Mesodermal cell (in vitro differentiated cells): ENCODE measurements around the gene FIBCD1.

ENCODE experiments used
- H3K27ac ChIP-seq: 2 replicates; pipeline ENCODE4 v1.7.0; 2013; ENCODE audit warnings: mild to moderate bottlenecking, low read depth, low read length, moderate library complexity; ENCODE audit not compliant: severe bottlenecking
- H3K36me3 ChIP-seq: 2 replicates; pipeline ENCODE4 v1.7.1; 2013; ENCODE audit warnings: mild to moderate bottlenecking, low read length, moderate library complexity; ENCODE audit not compliant: control insufficient read depth, insufficient read depth
- H3K4me1 ChIP-seq: one replicate; pipeline ENCODE4 v1.7.1; 2013; ENCODE audit warnings: mild to moderate bottlenecking, low read length; ENCODE audit not compliant: insufficient read depth, control insufficient read depth, poor library complexity, severe bottlenecking
- H3K4me3 ChIP-seq: 2 replicates; pipeline ENCODE4 v1.7.0; 2013; ENCODE audit warnings: low read length, control low read depth, mild to moderate bottlenecking; ENCODE audit not compliant: insufficient read depth, poor library complexity, severe bottlenecking; ENCODE audit errors: extremely low read depth
- H3K9me3 ChIP-seq: 2 replicates; pipeline ENCODE4 v1.7.1; 2013; ENCODE audit warnings: mild to moderate bottlenecking, low read length, moderate library complexity; ENCODE audit not compliant: control insufficient read depth
- WGBS, 2 experiments: methylation state at CpG; one replicate each; pipeline ENCODE4 v1.1.5; 2013; ENCODE audit warnings: missing lambda C conversion rate in 2 of 2; ENCODE audit not compliant: insufficient coverage in 2 of 2; 5-methylcytosine and 5-hydroxymethylcytosine counted together

Gene FIBCD1

DNA sequence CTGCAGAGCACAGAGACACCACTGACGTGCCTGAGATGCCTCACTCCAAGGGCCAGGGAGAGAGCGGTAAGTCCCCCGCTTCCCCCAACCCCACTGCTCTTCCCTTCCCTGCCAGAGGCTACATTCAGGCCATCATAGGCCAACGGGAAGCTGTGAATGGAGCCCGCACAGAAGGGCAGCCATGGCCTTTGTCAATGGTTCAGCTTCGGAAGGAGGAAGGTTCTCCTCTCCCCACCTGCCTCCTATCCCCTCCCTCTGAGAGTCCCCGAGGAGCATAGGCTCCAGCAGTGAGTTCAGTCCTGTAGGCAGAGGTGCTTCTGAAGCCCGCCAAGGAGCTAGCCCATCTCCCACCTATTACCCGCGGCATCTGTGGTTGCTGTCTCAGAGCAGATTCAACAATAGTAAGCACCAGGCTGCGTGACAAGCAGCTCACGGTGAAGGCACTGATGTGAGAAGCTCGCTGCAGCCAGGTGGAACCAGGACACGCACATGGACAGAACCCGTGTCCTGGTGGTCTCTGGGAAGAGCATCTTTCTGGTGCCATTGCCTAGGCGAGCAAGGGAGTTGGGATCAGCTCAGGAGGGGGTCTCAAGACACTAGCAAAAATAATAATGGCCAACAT is 58.3 kb downstream of the FIBCD1 start:
- H3K27ac ChIP-seq: no peak overlapping the region
- peaks cover 96% of the 10 kb centered on the region for H3K36me3 ChIP-seq
- H3K4me1 ChIP-seq: peaks cover under 1% of the 10 kb centered on the region
- H3K4me3 ChIP-seq: no peak overlapping the region
- H3K9me3 ChIP-seq: no peaks in the 10 kb centered on the region
- 95 to 96% methylated on average over 13 to 16 of the region's 16 CpGs for WGBS, 2 experiments

DNA sequence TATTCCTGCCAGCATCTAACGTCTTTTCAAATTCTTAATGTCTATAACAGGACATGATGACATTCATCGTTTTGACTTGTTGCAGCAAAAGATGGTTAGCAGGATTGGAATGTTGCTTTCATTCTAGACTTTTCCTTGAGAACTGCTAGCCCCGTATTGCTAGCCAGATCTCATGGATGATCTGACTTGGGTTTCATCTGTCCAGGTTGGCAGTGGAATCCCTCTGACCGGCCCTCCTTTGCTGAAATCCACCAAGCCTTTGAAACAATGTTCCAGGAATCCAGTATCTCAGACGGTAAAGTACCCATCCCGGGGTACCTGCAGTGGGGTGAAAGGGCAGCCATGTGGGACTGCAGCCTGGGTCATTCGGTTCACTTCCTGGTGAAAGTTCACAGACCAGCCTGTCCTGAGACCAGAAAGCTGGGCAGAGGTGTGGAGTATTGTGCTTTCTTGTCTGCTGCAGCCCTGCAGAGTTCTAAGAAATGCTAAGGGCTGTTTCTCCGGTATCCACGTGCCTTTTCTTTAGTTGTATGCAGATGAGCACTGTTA is 59.1 kb downstream of the FIBCD1 start:
- WGBS, 2 experiments: 95 to 98% methylated on average over 5 to 6 of the region's 9 CpGs
- no peak overlapping the region for H3K4me3 ChIP-seq
- H3K9me3 ChIP-seq: no peaks in the 10 kb centered on the region
- peaks cover 96% of the 10 kb centered on the region for H3K36me3 ChIP-seq
- H3K4me1 ChIP-seq: no peaks in the 10 kb centered on the region
- H3K27ac ChIP-seq: no peak overlapping the region

DNA sequence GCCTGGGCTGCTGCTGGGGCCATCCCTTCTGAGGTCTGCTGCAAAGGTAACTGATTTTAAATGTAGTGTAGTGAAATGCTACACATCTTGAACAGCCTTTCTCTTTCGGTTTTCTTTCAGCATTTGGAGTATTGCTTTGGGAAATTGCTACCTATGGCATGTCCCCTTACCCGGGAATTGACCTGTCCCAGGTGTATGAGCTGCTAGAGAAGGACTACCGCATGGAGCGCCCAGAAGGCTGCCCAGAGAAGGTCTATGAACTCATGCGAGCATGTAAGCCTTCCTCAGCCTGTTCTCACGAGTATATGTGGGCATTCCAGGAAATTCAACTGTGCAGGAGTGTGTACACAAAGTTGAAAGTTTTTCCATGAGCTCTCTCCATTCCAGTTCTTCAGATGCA is 60.8 kb downstream of the FIBCD1 start:
- H3K4me1 ChIP-seq: no peaks in the 10 kb centered on the region
- no peak overlapping the region for H3K27ac ChIP-seq
- no peak overlapping the region for H3K4me3 ChIP-seq
- H3K36me3 ChIP-seq: peaks cover 96% of the 10 kb centered on the region
- WGBS, 2 experiments: 95 to 100% methylated on average over 4 to 6 of the region's 6 CpGs
- no peaks in the 10 kb centered on the region for H3K9me3 ChIP-seq

DNA sequence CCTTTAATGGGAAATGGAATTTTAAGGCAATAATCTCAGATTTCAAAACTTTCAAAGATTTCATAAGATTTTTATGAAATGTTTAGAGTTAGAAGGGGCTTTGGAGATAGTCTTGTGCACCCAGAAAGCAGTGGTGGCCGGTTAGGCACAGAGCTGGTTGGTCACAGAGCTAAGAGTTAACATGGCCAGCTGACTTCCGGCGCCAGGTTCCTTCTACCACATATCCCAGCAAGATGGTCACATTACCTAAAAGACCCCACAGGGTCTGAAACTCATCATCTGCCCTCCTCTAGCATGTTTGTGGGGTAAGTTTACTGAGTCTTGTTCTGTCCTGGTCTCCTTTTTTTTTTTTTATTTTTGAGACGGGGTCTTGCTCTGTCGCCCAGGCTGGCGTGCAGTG is 61.7 kb downstream of the FIBCD1 start:
- no peaks in the 10 kb centered on the region for H3K4me1 ChIP-seq
- WGBS, 2 experiments: 92% methylated on average over 2 of the region's 6 CpGs; no CpG with 5 or more reads in 1 of the 2 experiments
- peaks cover 96% of the 10 kb centered on the region for H3K36me3 ChIP-seq
- H3K27ac ChIP-seq: no peak overlapping the region
- H3K9me3 ChIP-seq: no peaks in the 10 kb centered on the region
- H3K4me3 ChIP-seq: no peak overlapping the region

DNA sequence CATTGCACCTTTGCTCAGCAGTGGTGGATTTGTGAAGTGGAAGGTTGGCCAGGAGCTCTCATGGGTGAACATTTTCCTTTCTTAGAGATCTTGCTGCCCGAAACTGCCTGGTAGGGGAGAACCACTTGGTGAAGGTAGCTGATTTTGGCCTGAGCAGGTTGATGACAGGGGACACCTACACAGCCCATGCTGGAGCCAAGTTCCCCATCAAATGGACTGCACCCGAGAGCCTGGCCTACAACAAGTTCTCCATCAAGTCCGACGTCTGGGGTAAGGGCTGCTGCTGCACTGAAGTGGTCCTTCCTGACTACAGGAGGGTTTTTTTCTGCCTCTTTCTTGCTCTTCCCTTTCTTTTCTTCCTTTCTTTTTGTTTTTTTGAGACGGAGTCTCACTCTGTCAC is 64.3 kb downstream of the FIBCD1 start:
- H3K36me3 ChIP-seq: peaks cover 98% of the 10 kb centered on the region
- WGBS, 2 experiments: 93 to 100% methylated on average over 4 of the region's 5 CpGs
- H3K27ac ChIP-seq: no peak overlapping the region
- no peaks in the 10 kb centered on the region for H3K4me1 ChIP-seq
- no peak overlapping the region for H3K4me3 ChIP-seq
- H3K9me3 ChIP-seq: no peaks in the 10 kb centered on the region

DNA sequence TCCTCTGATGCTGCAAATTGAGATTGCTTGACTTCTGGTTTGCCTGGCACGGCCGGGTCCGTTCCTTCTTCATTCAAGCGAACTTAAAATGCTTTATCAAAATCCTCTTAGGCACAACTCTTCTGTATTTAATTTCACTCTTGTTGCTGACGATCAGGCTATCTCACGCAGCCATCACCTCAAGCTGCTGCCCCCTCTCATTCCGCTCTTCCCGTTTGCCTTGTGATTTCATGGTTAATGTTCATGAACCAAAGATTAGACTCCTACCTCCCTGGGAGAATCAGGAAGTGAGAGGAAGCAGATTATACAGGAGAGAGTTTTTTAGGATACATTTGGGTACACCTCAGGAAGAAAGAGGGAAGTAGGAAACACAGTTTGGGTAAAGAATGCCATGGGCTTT is 65.1 kb downstream of the FIBCD1 start:
- WGBS, 2 experiments: 96 to 98% methylated on average over 6 of the region's 8 CpGs
- Histone ChIP-seq H3K36me3 (peaks cover 98% of the 10 kb centered on the region), H3K4me1 (no peaks in the 10 kb centered on the region), H3K27ac (no peak overlapping the region), H3K4me3 (no peak overlapping the region), H3K9me3 (no peaks in the 10 kb centered on the region)

DNA sequence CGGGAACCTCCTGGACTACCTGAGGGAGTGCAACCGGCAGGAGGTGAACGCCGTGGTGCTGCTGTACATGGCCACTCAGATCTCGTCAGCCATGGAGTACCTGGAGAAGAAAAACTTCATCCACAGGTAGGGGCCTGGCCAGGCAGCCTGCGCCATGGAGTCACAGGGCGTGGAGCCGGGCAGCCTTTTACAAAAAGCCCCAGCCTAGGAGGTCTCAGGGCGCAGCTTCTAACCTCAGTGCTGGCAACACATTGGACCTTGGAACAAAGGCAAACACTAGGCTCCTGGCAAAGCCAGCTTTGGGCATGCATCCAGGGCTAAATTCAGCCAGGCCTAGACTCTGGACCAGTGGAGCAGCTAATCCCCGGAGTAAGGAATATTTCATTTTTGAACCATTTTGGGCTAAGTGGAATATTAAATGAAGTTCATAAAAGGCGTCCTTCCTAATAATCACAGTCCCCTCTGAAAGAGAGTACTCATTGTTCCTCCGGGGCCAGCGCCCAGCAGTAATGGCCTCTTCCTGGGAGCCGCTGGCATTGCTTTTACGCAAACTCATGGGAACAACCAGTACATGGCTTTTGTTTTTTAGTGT is 66.0 kb downstream of the FIBCD1 start:
- Histone ChIP-seq H3K36me3 (peaks cover 97% of the 10 kb centered on the region), H3K27ac (no peak overlapping the region), H3K4me1 (no peaks in the 10 kb centered on the region), H3K9me3 (no peaks in the 10 kb centered on the region), H3K4me3 (no peak overlapping the region)
- 94 to 95% methylated on average over 10 to 15 of the region's 15 CpGs for WGBS, 2 experiments

DNA sequence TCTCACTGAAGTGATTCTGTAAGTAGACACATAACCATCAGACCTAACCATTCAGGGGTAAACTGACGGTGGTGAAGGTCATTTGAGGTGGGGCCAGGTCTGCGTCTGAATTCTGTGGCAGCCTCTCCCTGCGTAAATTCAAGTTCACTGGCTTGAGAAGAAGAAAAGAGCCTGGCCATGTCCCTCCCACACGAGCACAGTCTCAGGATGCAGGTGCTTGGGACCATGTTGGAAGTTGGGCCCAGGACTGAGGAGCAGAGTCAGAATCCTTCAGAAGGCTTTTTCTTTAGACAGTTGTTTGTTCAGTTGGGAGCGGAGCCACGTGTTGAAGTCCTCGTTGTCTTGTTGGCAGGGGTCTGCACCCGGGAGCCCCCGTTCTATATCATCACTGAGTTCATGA is 66.5 kb downstream of the FIBCD1 start:
- no peaks in the 10 kb centered on the region for H3K4me1 ChIP-seq
- no peak overlapping the region for H3K27ac ChIP-seq
- WGBS, 2 experiments: 89 to 97% methylated on average over 9 of the region's 9 CpGs
- no peaks in the 10 kb centered on the region for H3K9me3 ChIP-seq
- no peak overlapping the region for H3K4me3 ChIP-seq
- peaks cover 97% of the 10 kb centered on the region for H3K36me3 ChIP-seq

DNA sequence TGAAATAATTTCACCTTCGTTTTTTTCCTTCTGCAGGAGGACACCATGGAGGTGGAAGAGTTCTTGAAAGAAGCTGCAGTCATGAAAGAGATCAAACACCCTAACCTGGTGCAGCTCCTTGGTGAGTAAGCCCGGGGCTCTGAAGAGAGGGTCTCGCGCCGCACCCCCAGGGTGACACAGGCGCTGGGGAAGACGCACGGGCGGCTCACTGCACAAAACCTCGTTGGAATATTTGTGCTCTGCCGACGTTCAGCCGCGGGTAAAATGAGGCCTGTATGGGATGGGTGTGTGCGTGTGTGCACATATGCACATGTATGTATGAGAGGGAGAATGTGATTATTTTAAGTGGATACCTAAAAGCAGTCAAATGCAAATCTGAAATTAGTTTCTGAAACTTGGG is 67.0 kb downstream of the FIBCD1 start:
- H3K4me1 ChIP-seq: no peaks in the 10 kb centered on the region
- WGBS, 2 experiments: 95 to 99% methylated on average over 15 of the region's 15 CpGs
- H3K27ac ChIP-seq: no peak overlapping the region
- H3K36me3 ChIP-seq: peaks cover 97% of the 10 kb centered on the region
- H3K4me3 ChIP-seq: no peak overlapping the region
- no peaks in the 10 kb centered on the region for H3K9me3 ChIP-seq

DNA sequence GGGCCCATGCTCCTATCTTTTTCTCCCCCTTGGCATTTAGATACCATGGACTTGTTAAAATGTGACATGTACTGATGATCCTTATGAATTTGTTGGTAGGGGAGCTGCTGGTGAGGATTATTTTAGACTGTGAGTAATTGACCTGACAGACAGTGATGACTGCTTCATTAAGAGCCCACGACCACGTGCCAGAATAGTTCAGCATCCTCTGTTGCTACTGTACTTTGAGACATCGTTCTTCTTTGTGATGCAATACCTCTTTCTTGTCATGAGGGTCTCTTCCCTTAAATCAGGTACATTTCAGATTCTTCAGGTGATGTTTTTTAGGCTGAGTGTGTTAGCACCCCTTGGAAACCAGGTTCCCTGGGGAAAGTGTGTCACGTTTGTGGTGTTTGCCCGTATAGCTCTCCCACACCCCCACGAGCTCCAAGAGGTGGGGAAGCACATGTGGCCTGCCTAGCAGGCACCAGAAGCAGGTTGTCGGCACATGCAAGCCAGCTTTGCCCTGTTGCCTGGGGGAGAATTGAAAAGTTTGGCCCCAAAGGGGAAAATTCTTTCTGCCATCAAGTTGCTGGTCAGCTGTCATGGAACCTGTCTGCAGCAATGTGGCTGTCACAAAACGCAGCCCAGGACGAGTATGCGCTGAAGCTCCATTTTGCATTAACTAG is 67.5 kb downstream of the FIBCD1 start:
- Histone ChIP-seq H3K9me3 (no peaks in the 10 kb centered on the region), H3K4me1 (no peaks in the 10 kb centered on the region), H3K4me3 (no peak overlapping the region), H3K36me3 (peaks cover 98% of the 10 kb centered on the region), H3K27ac (no peak overlapping the region)
- 97% methylated on average over 8 to 9 of the region's 10 CpGs for WGBS, 2 experiments
